Thoracic aorta (tissue), 2 donors: ENCODE data around the gene C5orf63. TPM values are rescaled to one million over a fixed set of nuclear protein-coding genes. Genes with fewer than 3 reads are reported as not detected.
"Not testable (repeated sequence)": the region's sequence is repeated elsewhere in the genome, so short reads cannot be mapped to it uniquely, and the experiment has no call there.

Source experiments
- ATAC-seq: fragments of 150-250 bp; one replicate; pipeline ENCODE4 v1.8.0; 2017; ENCODE audit warnings: low read depth; ENCODE audit not compliant: insufficient number of reproducible peaks, low FRiP score
- DNase-seq: peaks from one replicate; pipeline ENCODE4 v3.0.0-alpha.2; 2020; ENCODE audit warnings: low spot score
- H3K27ac ChIP-seq, 2 donors: fragments of 200-600 bp; sonication (generic); 1 replicate in 1 of 2; 2 replicates in 1 of 2; pipeline ENCODE4 v1.5.1; 2016; ENCODE audit warnings: mild to moderate bottlenecking in 2 of 2, moderate library complexity in 2 of 2
- H3K27me3 ChIP-seq: fragments of 200-600 bp; sonication (generic); replicated peaks from 2 replicates; pipeline ENCODE4 v1.6.0; 2016; ENCODE audit warnings: mild to moderate bottlenecking; ENCODE audit not compliant: insufficient read depth
- H3K36me3 ChIP-seq: fragments of 200-600 bp; sonication (generic); one replicate; pipeline ENCODE4 v1.5.1; 2016
- H3K4me1 ChIP-seq, 2 donors: fragments of 200-600 bp; sonication (generic); 1 replicate in 1 of 2; 2 replicates in 1 of 2; pipeline versions ENCODE4 v1.5.1 to v1.6.0; 2016; ENCODE audit warnings: low read depth in 2 of 2, mild to moderate bottlenecking in 1 of 2; ENCODE audit not compliant: control insufficient read depth in 1 of 2
- H3K4me3 ChIP-seq: fragments of 200-600 bp; sonication (generic); 2 replicates; pipeline ENCODE4 v1.5.1; 2016; ENCODE audit warnings: mild to moderate bottlenecking
- H3K9me3 ChIP-seq: fragments of 200-600 bp; sonication (generic); 2 replicates; pipeline ENCODE4 v1.5.1; 2016
- CTCF ChIP-seq: fragments of 200-600 bp; sonication (generic); IDR thresholded peaks from one replicate; pipeline ENCODE4 v1.5.1; 2019; ENCODE audit warnings: antibody characterized with exemption
- total RNA-seq, 2 donors: library from RNA; depleted of rRNA; stranded (reverse); fragments of >200 nt; gene quantifications; one replicate each; pipeline versions ENCODE4 v1.1.0 to v1.2.3, GENCODE V29; 2016

Gene C5orf63
- total RNA-seq, 2 donors from 2014 or later: 1.1 to 2.0 TPM

DNA sequence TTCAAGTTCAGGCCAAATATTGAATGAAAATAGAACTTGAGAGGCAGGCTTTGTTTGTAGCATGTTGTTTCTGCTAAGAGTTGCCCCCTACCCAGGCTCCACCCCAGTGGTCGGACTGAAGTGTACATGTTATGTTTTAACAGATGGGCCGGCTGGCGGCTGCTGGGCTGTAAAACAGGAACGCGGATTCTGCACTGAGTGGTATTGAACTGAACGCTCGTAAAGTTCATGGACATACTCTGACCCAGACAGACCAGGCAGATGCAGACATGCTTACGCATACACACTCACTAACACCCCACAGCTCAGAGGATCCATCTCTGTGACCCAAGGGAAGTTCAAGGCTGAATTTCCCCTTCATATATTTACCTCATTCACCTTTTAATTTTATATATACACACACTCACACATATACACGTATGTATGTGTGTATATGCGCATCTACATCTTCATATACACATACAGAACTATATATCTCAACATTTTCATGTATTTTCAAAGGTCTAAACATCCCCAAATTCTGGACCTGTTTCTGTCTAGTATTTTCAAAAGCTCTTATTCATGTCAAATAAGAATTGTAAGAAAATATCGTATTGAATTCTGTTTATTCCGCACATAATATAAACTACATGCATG lies 44.4 kb downstream of the C5orf63 start:
- no peak overlapping the region for H3K27ac ChIP-seq
- DNase-seq (no peak), ATAC-seq (no peak)
- H3K36me3 ChIP-seq: no peaks in the 10 kb centered on the region
- H3K4me1 ChIP-seq: peaks cover 0 to 10% of the 10 kb centered on the region in 2 donors
- H3K4me3 ChIP-seq: peak overlapping the region; percentile 97
- TF ChIP-seq CTCF: no peak
- H3K27me3 ChIP-seq: no peaks in the 10 kb centered on the region
- H3K9me3 ChIP-seq: no peaks in the 10 kb centered on the region

- ATAC-seq (no peak), DNase-seq (no peak)
- TF ChIP-seq CTCF: no peak
- H3K4me3 ChIP-seq: no peak overlapping the region
- H3K9me3 ChIP-seq: no peaks in the 10 kb centered on the region
- H3K27me3 ChIP-seq: no peaks in the 10 kb centered on the region
- H3K36me3 ChIP-seq: no peaks in the 10 kb centered on the region
- no peak overlapping the region for H3K27ac ChIP-seq
- peaks cover 0 to 10% of the 10 kb centered on the region in 2 donors for H3K4me1 ChIP-seq
Measured at GRCh38 chr5:127027539-127027938, 45.8 kb downstream of the C5orf63 start.

DNA sequence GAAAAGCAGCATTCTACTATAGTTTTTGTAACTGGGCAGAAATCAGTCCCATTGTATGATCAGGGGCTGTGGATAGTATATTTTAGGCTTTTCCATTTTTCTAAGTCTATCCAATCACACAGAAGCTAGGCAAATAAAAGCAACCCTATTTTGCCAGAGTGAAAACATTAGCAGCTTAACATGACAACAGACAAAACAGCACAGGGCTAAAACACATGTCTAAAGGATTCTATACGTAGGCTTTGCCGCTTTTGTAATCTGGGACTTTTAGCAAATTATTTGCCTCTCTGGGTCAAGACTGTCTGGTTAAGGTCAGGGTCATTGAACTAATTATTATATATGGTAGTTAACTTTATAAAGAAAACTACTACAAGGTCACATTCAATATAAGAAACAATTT lies 47.1 kb downstream of the C5orf63 start:
- DNase-seq: no peak
- no peak for TF ChIP-seq CTCF
- Histone ChIP-seq H3K27ac (no peak overlapping the region), H3K4me3 (no peak overlapping the region), H3K36me3 (no peaks in the 10 kb centered on the region), H3K9me3 (no peaks in the 10 kb centered on the region), H3K4me1 (peaks cover 0 to 2% of the 10 kb centered on the region in 2 donors), H3K27me3 (no peaks in the 10 kb centered on the region)
- no peak for ATAC-seq

DNA sequence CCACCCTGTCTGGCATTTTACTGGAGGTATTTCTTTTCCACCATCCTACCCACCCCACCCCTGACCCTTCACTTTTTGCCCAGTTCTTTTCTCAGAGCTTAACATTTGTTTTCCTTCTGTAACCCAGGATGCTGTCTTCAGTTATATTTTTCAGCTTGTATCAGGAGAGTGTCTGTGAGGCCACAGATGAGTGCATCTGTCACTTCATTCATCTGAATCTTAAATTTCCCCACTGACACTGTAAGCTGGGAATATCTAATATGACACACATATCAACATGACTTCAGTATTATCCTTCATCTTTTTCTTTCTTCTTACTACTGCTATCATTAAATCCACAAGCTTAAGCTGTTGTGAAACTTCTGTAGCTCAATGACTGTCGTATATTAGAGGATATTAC lies 47.8 kb downstream of the C5orf63 start:
- DNase-seq (no peak), ATAC-seq (no peak)
- H3K36me3 ChIP-seq: no peaks in the 10 kb centered on the region

GRCh38 chr5:127024821-127025220 lies 48.5 kb downstream of the C5orf63 start:
- no peaks in the 10 kb centered on the region for H3K36me3 ChIP-seq
- no peak overlapping the region for H3K4me3 ChIP-seq
- ATAC-seq (no peak), DNase-seq (no peak)
- no peaks in the 10 kb centered on the region for H3K4me1 ChIP-seq
- no peaks in the 10 kb centered on the region for H3K27me3 ChIP-seq
- TF ChIP-seq CTCF: no peak
- H3K9me3 ChIP-seq: no peaks in the 10 kb centered on the region
- H3K27ac ChIP-seq: no peak overlapping the region

More for the DNA sequence above, 47.8 kb downstream of the C5orf63 start:
- Histone ChIP-seq H3K4me1 (no peaks in the 10 kb centered on the region), H3K9me3 (no peaks in the 10 kb centered on the region), H3K27ac (no peak overlapping the region), H3K27me3 (no peaks in the 10 kb centered on the region), H3K4me3 (no peak overlapping the region)
- no peak for TF ChIP-seq CTCF

DNA sequence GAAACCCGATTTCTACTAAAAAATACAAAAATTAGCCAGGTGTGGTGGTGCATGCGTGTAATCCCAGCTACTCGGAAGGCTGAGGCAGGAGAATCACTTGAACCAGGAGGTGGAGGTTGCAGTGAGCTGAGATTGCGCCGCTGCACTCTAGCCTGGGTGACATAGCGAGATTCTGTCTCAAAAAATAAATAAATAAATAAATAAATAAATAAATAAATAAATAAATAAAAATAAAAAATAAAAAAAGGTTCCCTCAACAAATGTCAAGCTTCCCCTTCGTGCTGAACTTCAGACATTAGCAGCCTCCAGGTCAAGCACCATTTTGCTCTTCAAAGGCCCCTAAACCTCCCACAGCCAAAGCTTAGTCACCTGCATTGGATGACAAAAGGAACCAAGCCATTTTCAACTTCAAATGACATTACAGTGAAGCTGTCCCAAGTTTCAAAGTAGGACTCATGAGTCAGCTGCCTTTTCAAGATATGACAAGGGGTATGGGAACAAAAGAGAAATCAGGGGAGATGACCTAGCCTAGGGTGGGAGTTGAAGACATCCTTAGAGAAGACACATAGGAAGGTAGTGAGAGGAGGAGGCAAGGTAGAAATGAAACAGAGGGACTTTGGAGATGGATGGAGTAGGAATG lies 49.6 kb downstream of the C5orf63 start:
- H3K27ac ChIP-seq, H3K36me3 ChIP-seq, H3K9me3 ChIP-seq, ATAC-seq, H3K27me3 ChIP-seq, H3K4me3 ChIP-seq, H3K4me1 ChIP-seq, DNase-seq: not testable (repeated sequence)
